ENCODE results near the gene NDUFAF8.
"Not testable (repeated sequence)": the region's sequence is repeated elsewhere in the genome, so short reads cannot be mapped to it uniquely, and the experiment has no call there.

NDUFAF8 gene

GRCh38 chr17:81210466-81210865 lies 28.7 kb upstream of the NDUFAF8 start:
- no peak overlapping the region for H3K4me3 Mint-ChIP-seq
- H3K27ac Mint-ChIP-seq: no peak overlapping the region
- no peaks in the 10 kb centered on the region for H3K36me3 Mint-ChIP-seq (ENCODE audit: low read depth)

GRCh38 chr17:81210868-81211267 lies 28.2 kb upstream of the NDUFAF8 start:
- H3K27me3 Mint-ChIP-seq (ENCODE audit: low read depth): no peaks in the 10 kb centered on the region
- no peak overlapping the region for H3K4me3 Mint-ChIP-seq
- H3K36me3 Mint-ChIP-seq (ENCODE audit: low read depth): no peaks in the 10 kb centered on the region
- H3K9me3 Mint-ChIP-seq: no peaks in the 10 kb centered on the region
- H3K4me1 Mint-ChIP-seq (ENCODE audit: low read depth): no peaks in the 10 kb centered on the region
- no peak overlapping the region for H3K27ac Mint-ChIP-seq

More at GRCh38 chr17:81210466-81210865, 28.7 kb upstream of the NDUFAF8 start:
- no peaks in the 10 kb centered on the region for H3K27me3 Mint-ChIP-seq (ENCODE audit: low read depth)
- no peaks in the 10 kb centered on the region for H3K9me3 Mint-ChIP-seq
- no peaks in the 10 kb centered on the region for H3K4me1 Mint-ChIP-seq (ENCODE audit: low read depth)

- no peaks in the 10 kb centered on the region for H3K9me3 Mint-ChIP-seq
- H3K27ac Mint-ChIP-seq: no peak overlapping the region
- peaks cover 2% of the 10 kb centered on the region for H3K4me1 Mint-ChIP-seq (ENCODE audit: low read depth)
- H3K27me3 Mint-ChIP-seq (ENCODE audit: low read depth): no peaks in the 10 kb centered on the region
- H3K36me3 Mint-ChIP-seq (ENCODE audit: low read depth): no peaks in the 10 kb centered on the region
- H3K4me3 Mint-ChIP-seq: no peak overlapping the region
Observed at GRCh38 chr17:81212365-81212764, 26.8 kb upstream of the NDUFAF8 start.

DNA sequence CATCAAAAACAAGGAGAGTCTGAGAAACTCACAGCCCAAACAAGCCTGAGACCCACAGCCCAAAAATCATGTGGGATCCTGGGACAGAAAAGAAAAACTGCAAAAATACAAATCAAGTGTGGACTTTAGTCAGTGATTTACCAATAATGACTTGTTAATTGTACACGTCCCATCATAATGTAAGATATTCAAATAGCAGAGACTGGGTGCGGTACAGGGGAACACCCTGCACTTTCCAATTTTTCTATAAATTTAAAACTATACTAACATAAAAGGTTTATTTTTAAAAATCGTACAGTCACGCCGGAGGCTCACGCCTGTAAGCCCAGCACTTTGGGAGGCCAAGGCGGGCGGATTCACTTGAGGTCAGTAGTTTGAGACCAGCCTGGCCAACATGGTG lies 25.1 kb upstream of the NDUFAF8 start:
- Mint-ChIP-seq H3K27ac (no peak overlapping the region), H3K36me3 (ENCODE audit: low read depth) (no peaks in the 10 kb centered on the region), H3K9me3 (no peaks in the 10 kb centered on the region), H3K4me3 (no peak overlapping the region), H3K27me3 (ENCODE audit: low read depth) (no peaks in the 10 kb centered on the region), H3K4me1 (ENCODE audit: low read depth) (peaks cover 2% of the 10 kb centered on the region)

DNA sequence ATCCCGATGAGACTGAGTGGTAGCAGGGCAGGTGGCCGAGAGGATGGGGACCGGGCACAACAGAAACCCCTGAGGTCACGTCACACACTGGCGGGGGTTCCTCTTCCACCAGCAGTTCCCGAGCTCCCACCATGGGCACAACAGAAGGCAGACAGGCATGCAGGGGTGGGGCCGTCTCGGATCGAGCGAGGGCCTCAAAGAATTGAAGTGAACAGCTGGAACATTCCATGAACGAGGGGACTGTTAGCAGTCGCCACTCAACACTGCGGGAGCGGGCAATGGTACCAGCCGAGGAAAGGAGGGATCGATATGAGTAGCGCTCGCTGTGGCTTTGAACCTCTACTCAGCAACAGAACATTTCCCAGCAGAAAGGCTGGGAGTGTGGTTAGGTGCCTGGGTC lies 21.6 kb upstream of the NDUFAF8 start:
- peaks cover 7% of the 10 kb centered on the region for H3K4me1 Mint-ChIP-seq (ENCODE audit: low read depth)
- H3K27ac Mint-ChIP-seq: no peak overlapping the region
- H3K4me3 Mint-ChIP-seq: no peak overlapping the region
- no peaks in the 10 kb centered on the region for H3K36me3 Mint-ChIP-seq (ENCODE audit: low read depth)
- no peaks in the 10 kb centered on the region for H3K9me3 Mint-ChIP-seq
- no peaks in the 10 kb centered on the region for H3K27me3 Mint-ChIP-seq (ENCODE audit: low read depth)

DNA sequence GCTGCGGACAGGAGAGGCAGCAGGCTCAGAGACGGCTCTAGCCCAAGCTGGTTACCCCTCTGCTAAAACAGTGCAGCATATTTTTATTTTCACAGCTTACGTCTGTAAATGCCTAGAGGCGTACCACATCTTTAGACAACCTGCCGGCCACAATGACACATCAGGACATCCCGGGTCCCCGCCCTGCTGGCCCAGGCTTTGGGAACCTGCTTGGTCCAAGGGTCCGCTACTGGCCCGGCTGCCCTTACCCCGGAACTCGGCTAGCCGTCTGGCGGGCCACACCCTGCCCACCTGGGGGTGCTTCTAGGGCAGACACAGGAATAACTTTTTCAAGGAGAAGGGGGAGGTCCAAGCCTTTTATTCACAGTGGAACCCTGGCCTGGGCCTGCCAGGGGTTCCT lies 20.7 kb upstream of the NDUFAF8 start:
- peaks cover 8% of the 10 kb centered on the region for H3K4me1 Mint-ChIP-seq (ENCODE audit: low read depth)
- H3K27ac Mint-ChIP-seq: no peak overlapping the region
- H3K27me3 Mint-ChIP-seq (ENCODE audit: low read depth): no peaks in the 10 kb centered on the region
- no peaks in the 10 kb centered on the region for H3K9me3 Mint-ChIP-seq
- no peak overlapping the region for H3K4me3 Mint-ChIP-seq
- no peaks in the 10 kb centered on the region for H3K36me3 Mint-ChIP-seq (ENCODE audit: low read depth)

GRCh38 chr17:81218991-81219390 lies 20.1 kb upstream of the NDUFAF8 start:
- Mint-ChIP-seq H3K27me3 (ENCODE audit: low read depth) (no peaks in the 10 kb centered on the region), H3K9me3 (no peaks in the 10 kb centered on the region), H3K27ac (no peak overlapping the region), H3K4me3 (no peak overlapping the region), H3K4me1 (ENCODE audit: low read depth) (peaks cover 13% of the 10 kb centered on the region), H3K36me3 (ENCODE audit: low read depth) (no peaks in the 10 kb centered on the region)

- H3K27ac Mint-ChIP-seq: no peak overlapping the region
Observed at GRCh38 chr17:81219476-81220180, 19.5 kb upstream of the NDUFAF8 start.

GRCh38 chr17:81221371-81221841 lies 17.7 kb upstream of the NDUFAF8 start:
- Mint-ChIP-seq H3K4me1 (ENCODE audit: low read depth) (peaks cover 14% of the 10 kb centered on the region), H3K4me3 (peak overlapping the region; percentile 66), H3K9me3 (no peaks in the 10 kb centered on the region), H3K27me3 (ENCODE audit: low read depth) (peaks cover 4% of the 10 kb centered on the region), H3K36me3 (ENCODE audit: low read depth) (no peaks in the 10 kb centered on the region), H3K27ac (no peak overlapping the region)

More at GRCh38 chr17:81219476-81220180, 19.5 kb upstream of the NDUFAF8 start:
- Mint-ChIP-seq H3K27me3 (ENCODE audit: low read depth) (no peaks in the 10 kb centered on the region), H3K36me3 (ENCODE audit: low read depth) (no peaks in the 10 kb centered on the region), H3K4me1 (ENCODE audit: low read depth) (peaks cover 14% of the 10 kb centered on the region), H3K4me3 (no peak overlapping the region), H3K9me3 (no peaks in the 10 kb centered on the region)

DNA sequence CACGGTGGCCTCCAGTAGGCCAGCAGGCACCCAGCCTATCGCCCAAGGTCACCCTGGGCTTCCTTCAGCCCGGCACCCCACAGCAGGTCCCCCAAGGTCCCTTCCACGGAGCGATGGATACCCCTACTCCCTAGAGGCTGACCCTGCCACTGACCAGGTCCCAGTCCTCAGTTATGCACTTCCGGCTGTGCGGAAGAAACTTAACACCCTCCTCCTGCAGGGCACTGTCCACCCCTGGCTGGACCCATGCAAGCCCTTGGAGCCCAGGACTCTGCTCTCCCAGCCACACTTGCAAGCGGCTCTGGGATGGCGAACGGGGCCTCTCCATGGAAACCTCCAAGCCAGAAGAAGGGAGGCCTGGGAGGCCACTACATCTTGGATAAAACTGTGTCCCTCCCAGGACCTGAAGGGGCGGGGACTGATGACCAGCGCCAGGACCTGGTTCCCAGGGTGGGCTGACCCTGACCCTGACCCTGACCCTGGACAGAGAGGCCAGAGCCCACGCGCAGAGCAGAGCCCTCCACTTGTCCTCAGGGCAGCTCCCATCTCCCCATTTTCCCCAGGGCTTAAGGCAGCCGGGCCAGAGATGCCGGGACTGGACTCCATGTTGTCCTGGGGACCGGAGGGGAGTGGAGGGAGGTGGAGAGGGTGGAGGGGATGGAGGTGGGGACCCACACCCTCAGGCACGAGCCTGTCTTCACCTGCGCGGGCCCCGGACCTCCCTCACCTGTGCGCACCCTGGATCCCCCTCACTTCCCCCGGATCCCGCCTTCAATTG lies 17.1 kb upstream of the NDUFAF8 start:
- H3K27ac Mint-ChIP-seq: no peak overlapping the region
- peak overlapping the region; percentile 66 for H3K4me3 Mint-ChIP-seq
- peaks cover 12% of the 10 kb centered on the region for H3K4me1 Mint-ChIP-seq (ENCODE audit: low read depth)
- peaks cover 4% of the 10 kb centered on the region for H3K27me3 Mint-ChIP-seq (ENCODE audit: low read depth)
- no peaks in the 10 kb centered on the region for H3K36me3 Mint-ChIP-seq (ENCODE audit: low read depth)
- H3K9me3 Mint-ChIP-seq: no peaks in the 10 kb centered on the region

GRCh38 chr17:81222620-81222905 lies 16.6 kb upstream of the NDUFAF8 start:
- peak overlapping the region; percentile 67 for H3K4me3 Mint-ChIP-seq

GRCh38 chr17:81222906-81223761 lies 16.0 kb upstream of the NDUFAF8 start, which contains the start of gene CEP131:
TSS of gene CEP131 (minus strand) at chr17:81222965. CDS start at chr17:81220056, 2,909 bp downstream.
- Mint-ChIP-seq H3K9me3 (no peaks in the 10 kb centered on the region), H3K27ac (peak within 1 kb of the TSS; percentile 62), H3K4me1 (ENCODE audit: low read depth) (peaks cover 15% of the 10 kb centered on the region), H3K36me3 (ENCODE audit: low read depth) (peaks cover 3% of the 10 kb centered on the region), H3K4me3 (peak within 1 kb of the TSS; percentile 78), H3K27me3 (ENCODE audit: low read depth) (peaks cover 4% of the 10 kb centered on the region)

More at GRCh38 chr17:81222620-81222905, 16.6 kb upstream of the NDUFAF8 start:
- Mint-ChIP-seq H3K4me1 (ENCODE audit: low read depth) (peaks cover 13% of the 10 kb centered on the region), H3K27ac (no peak overlapping the region), H3K27me3 (ENCODE audit: low read depth) (peaks cover 4% of the 10 kb centered on the region), H3K36me3 (ENCODE audit: low read depth) (peaks cover 1% of the 10 kb centered on the region), H3K9me3 (no peaks in the 10 kb centered on the region)

- Mint-ChIP-seq H3K36me3 (ENCODE audit: low read depth) (peaks cover 3% of the 10 kb centered on the region), H3K27ac (peak overlapping the region; percentile 62), H3K27me3 (ENCODE audit: low read depth) (peaks cover 4% of the 10 kb centered on the region), H3K9me3 (no peaks in the 10 kb centered on the region), H3K4me3 (peak overlapping the region; percentile 78), H3K4me1 (ENCODE audit: low read depth) (peaks cover 15% of the 10 kb centered on the region)
Observed at GRCh38 chr17:81223762-81224130, 15.4 kb upstream of the NDUFAF8 start.

DNA sequence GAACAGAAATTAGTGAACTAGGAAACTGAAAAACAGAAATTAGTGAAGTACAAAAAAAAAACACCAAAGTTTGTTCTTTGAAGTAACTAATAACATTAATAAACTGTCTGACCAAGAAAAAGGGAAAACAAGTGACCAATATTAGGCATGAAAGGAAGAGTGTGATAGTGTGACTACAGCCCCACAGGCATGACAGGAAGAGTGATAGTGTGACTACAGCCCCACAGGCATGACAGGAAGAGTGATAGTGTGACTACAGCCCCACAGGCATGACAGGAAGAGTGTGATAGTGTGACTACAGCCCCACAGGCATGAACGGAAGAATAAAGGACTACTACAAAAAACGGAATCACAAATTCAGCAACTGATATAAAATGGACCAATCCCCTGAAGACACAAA lies 11.5 kb upstream of the NDUFAF8 start:
- H3K36me3 Mint-ChIP-seq (ENCODE audit: low read depth): peaks cover 13% of the 10 kb centered on the region
- not testable (repeated sequence) for H3K9me3 Mint-ChIP-seq; H3K4me3 Mint-ChIP-seq; H3K27ac Mint-ChIP-seq; H3K4me1 Mint-ChIP-seq (ENCODE audit: low read depth); H3K27me3 Mint-ChIP-seq (ENCODE audit: low read depth)

Measured in T-helper 1 cell treated with Interleukin-12 subunit alpha and Interleukin-12 subunit beta and Interleukin-4 antibody, amounts not matched to agents 30 μg/mL and 1 μg/mL, for 36 hours (primary cell).